Erythroblast (primary cell): ENCODE results near the gene HTRA1.

Experiments
- GATA1 ChIP-seq: IDR thresholded peaks from 2 replicates; pipeline ENCODE4 v1.6.1; 2011; ENCODE audit warnings: low read depth, mild to moderate bottlenecking, control low read depth, low read length, moderate library complexity
- POLR2A ChIP-seq: IDR thresholded peaks from 2 replicates; pipeline ENCODE4 v1.6.1; 2011; ENCODE audit warnings: mild to moderate bottlenecking, low read length

GRCh38 chr10:122464586-122464985 lies 3.2 kb downstream of the HTRA1 start:
- TF ChIP-seq POLR2A = no peak
- no peak for TF ChIP-seq GATA1
